HG03025 (cell line): ENCODE data around the gene PCDHA6.
"Not testable (repeated sequence)": the region's sequence is repeated elsewhere in the genome, so short reads cannot be mapped to it uniquely, and the experiment has no call there.

Experiments used
- ATAC-seq: cut with Tn5 transposase; IDR thresholded peaks from one replicate; pipeline ENCODE4 v1.9.1; 2021; ENCODE audit warnings: mild to moderate bottlenecking, moderate library complexity; ENCODE audit not compliant: unreplicated experiment, low FRiP score

Gene PCDHA6

DNA sequence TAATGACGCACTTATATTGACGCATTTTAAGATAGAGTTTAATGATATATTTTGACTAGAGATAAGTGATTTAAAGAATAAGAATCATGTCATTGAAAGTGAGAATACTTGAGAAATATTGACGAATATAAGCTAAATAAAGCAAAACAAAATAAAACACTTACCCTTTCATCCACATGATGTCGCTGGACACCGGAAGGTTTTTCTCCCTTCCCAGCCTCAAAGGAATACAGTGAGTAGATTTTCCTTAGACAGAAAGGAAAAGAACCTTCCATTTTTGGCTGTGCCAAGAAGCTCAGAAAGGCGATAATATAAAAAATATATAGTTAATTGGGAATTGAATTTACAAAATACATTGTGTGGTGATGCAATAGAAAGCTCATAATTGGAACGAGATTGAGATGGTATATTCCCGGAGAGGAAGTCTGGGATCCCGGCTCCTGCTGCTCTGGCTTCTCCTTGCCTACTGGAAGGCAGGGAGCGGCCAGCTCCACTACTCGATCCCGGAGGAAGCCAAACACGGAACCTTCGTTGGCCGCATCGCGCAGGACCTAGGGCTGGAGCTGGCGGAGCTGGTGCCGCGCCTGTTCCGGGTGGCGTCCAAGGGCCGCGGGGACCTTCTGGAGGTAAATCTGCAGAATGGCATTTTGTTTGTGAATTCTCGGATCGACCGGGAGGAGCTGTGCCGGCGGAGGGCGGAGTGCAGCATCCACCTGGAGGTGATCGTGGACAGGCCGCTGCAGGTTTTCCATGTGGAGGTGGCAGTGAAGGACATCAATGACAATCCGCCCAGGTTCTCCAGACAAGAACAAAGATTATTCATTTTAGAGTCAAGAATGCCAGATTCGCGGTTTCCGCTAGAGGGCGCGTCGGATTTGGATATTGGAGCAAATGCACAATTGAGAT lies 6.1 kb upstream of the PCDHA6 start, which contains the start of gene PCDHA5:
Gene PCDHA5, plus strand, starts transcription at position 239 of the 906 bp plus-strand sequence.
- no peak for ATAC-seq

DNA sequence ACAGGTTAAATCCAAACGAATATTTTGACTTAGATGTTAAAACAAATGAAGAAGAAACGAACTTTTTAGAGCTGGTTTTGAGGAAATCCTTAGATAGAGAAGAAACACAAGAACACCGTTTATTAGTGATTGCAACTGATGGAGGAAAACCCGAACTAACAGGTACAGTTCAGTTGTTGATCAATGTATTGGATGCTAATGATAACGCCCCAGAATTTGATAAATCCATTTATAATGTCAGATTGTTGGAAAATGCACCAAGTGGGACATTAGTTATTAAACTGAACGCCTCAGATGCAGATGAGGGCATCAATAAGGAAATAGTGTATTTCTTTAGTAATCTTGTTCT lies 5.5 kb upstream of the PCDHA6 start:
- no peak for ATAC-seq

GRCh38 chr5:140822969-140823368 lies 4.8 kb upstream of the PCDHA6 start:
- ATAC-seq: not testable (repeated sequence)

GRCh38 chr5:140823475-140823874 lies 4.3 kb upstream of the PCDHA6 start:
- no peak for ATAC-seq

- ATAC-seq: no peak
Measured at GRCh38 chr5:140828362-140828737, 590 bp downstream of the PCDHA6 start.

DNA sequence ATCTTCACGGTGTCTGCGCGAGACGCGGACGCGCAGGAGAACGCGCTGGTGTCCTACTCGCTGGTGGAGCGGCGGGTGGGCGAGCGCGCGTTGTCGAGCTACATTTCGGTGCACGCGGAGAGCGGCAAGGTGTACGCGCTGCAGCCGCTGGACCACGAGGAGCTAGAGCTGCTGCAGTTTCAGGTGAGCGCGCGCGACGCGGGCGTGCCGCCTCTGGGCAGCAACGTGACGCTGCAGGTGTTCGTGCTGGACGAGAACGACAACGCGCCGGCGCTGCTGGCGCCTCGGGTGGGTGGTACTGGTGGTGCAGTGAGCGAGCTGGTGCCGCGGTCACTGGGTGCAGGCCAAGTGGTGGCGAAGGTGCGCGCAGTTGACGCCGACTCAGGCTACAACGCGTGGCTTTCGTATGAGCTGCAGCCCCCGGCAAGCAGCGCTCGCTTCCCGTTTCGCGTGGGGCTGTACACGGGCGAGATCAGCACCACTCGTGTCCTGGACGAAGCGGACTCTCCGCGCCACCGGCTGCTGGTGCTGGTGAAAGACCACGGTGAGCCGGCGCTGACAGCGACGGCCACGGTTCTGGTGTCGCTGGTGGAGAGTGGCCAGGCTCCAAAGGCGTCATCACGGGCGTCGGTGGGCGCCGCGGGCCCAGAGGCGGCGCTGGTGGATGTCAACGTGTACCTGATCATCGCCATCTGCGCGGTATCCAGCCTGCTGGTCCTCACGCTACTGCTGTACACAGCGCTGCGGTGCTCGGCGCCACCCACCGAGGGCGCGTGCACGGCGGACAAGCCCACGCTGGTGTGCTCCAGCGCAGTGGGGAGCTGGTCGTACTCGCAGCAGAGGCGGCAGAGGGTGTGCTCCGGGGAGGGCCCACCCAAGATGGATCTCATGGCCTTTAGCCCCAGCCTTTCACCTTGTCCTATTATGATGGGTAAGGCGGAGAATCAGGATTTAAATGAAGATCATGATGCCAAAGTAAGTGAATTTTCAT lies 2.0 kb downstream of the PCDHA6 start:
- ATAC-seq: not testable (repeated sequence)

DNA sequence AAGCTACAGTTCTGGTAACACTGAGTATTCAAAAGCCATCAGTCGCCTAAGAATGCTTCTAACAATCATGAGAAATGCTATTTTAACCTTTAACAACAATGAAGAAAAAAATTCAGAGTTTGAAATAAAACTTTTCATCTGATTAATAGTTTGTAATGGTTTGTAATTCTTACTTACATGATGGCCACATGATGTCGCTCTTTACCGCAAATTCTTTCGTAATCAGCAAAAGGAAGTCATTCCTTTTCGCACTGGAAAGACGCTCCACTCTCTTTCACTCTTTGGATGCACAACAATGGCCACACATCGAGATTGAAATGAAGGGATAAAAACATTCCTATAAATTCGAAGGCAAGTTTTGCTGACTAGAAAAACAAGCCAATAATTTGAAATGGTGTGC lies 6.2 kb downstream of the PCDHA6 start, which contains the start of gene PCDHA7:
Gene PCDHA7, plus strand, starts transcription at position 277 of the 400 bp plus-strand sequence. Its CDS starts 115 bp downstream, at position 392.
- no peak for ATAC-seq

GRCh38 chr5:140834439-140835008 lies 6.8 kb downstream of the PCDHA6 start:
- ATAC-seq: not testable (repeated sequence)

DNA sequence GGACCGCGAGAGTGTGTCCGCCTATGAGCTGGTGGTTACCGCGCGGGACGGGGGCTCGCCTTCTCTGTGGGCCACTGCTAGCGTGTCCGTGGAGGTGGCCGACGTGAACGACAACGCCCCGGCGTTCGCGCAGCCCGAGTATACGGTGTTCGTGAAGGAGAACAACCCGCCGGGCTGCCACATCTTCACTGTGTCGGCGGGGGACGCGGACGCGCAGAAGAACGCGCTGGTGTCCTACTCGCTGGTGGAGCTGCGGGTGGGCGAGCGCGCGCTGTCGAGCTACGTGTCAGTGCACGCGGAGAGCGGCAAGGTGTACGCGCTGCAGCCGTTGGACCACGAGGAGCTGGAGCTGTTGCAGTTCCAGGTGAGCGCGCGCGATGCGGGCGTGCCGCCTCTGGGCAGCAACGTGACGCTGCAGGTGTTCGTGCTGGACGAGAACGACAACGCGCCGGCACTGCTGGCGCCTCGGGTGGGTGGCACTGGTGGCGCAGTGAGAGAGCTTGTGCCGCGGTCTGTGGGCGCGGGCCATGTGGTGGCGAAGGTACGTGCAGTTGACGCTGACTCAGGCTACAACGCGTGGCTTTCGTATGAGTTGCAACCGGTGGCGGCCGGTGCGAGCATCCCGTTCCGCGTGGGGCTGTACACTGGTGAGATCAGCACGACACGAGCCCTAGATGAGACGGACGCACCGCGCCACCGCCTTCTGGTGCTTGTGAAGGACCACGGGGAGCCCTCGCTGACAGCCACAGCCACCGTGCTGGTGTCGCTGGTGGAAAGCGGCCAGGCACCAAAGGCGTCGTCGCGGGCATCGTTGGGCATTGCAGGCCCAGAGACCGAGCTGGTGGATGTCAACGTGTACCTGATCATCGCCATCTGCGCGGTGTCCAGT lies 8.1 kb downstream of the PCDHA6 start:
- ATAC-seq: no peak

- no peak for ATAC-seq
Measured at GRCh38 chr5:140840978-140841962, 13.5 kb downstream of the PCDHA6 start, which contains the start of gene PCDHA8. Gene PCDHA8 (plus strand): TSS chr5:140841187. CDS start chr5:140841322, 135 bp downstream.

DNA sequence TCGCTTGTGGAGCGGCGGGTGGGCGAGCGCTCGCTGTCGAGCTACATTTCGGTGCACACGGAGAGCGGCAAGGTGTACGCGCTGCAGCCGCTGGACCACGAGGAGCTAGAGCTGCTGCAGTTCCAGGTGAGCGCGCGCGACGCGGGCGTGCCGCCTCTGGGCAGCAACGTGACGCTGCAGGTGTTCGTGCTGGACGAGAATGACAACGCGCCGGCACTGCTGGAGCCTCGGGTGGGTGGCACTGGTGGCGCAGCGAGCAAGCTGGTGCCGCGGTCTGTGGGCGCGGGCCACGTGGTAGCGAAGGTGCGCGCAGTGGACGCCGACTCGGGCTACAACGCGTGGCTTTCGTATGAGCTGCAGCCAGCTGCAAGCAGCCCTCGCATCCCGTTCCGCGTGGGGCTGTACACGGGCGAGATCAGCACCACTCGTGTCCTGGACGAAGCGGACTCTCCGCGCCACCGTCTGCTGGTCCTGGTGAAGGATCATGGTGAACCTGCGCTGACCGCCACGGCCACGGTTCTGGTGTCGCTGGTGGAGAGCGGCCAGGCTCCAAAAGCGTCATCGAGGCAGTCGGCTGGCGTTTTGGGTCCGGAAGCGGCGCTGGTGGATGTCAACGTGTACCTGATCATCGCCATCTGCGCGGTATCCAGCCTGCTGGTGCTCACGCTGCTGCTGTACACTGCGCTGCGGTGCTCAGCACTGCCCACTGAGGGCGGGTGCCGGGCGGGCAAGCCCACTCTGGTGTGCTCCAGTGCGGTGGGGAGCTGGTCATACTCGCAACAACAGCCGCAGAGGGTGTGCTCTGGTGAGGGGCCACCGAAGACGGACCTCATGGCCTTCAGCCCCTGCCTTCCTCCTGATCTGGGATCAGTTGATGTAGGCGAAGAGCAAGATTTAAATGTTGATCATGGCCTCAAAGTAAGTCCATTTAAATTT lies 15.3 kb downstream of the PCDHA6 start:
- ATAC-seq: no peak

DNA sequence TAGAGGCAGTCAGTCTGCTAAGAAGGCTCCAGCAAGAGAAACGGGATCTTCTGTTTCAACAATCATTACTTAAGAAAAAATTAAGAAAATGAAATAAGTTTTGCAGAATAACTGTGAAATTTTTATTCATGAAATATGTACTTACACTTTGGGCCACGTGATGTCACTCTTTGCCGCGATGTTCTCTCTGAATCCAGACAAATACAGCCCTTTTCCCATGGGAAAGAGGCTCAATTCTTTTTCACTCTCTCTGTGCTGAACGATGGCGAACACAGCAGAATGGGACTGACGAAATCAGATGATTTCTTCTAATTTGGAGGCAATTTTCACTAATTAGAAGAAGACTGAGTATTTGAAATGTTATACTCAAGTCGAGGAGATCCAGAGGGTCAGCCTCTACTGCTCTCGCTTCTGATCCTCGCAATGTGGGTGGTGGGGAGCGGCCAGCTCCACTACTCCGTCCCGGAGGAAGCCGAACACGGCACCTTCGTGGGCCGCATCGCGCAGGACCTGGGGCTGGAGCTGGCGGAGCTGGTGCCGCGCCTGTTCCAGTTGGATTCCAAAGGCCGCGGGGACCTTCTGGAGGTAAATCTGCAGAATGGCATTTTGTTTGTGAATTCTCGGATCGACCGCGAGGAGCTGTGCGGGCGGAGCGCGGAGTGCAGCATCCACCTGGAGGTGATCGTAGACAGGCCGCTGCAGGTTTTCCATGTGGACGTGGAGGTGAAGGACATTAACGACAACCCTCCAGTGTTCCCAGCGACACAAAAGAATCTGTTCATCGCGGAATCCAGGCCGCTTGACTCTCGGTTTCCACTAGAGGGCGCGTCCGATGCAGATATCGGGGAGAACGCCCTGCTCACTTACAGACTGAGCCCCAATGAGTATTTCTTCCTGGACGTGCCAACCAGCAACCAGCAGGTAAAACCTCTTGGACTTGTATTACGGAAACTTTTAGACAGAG lies 20.7 kb downstream of the PCDHA6 start, which contains the start of gene PCDHA9:
Gene PCDHA9, plus strand, starts transcription at position 244 of the 964 bp plus-strand sequence. Its CDS starts 114 bp downstream, at position 358.
- ATAC-seq: not testable (repeated sequence)

- not testable (repeated sequence) for ATAC-seq
Measured at GRCh38 chr5:140849831-140850634, 22.3 kb downstream of the PCDHA6 start.

GRCh38 chr5:140855772-140856674 lies 28.3 kb downstream of the PCDHA6 start, which contains the start of gene PCDHA10:
Gene PCDHA10 (plus strand): TSS chr5:140855897. CDS start chr5:140856049, 152 bp downstream.
- ATAC-seq: no peak
